IPS-18a (cell line): ENCODE measurements around the gene KCNAB1.

ENCODE experiments used
- H3K27ac ChIP-seq: one replicate; pipeline ENCODE4 v1.5.1; 2013; ENCODE audit warnings: low read length
- H3K27me3 ChIP-seq: one replicate; pipeline ENCODE4 v1.6.1; 2013; ENCODE audit warnings: mild to moderate bottlenecking, low read length; ENCODE audit not compliant: control insufficient read depth, insufficient read depth
- H3K36me3 ChIP-seq: one replicate; pipeline ENCODE4 v1.6.1; 2013; ENCODE audit warnings: low read depth, low read length; ENCODE audit not compliant: control insufficient read depth
- H3K4me1 ChIP-seq: one replicate; pipeline ENCODE4 v1.6.1; 2013; ENCODE audit warnings: low read depth, low read length; ENCODE audit not compliant: control insufficient read depth
- H3K4me3 ChIP-seq: one replicate; pipeline ENCODE4 v1.5.1; 2013; ENCODE audit warnings: low read length
- H3K9ac ChIP-seq: one replicate; pipeline ENCODE4 v1.6.1; 2013; ENCODE audit warnings: mild to moderate bottlenecking, low read length, moderate library complexity
- H3K9me3 ChIP-seq: one replicate; pipeline ENCODE4 v1.6.1; 2013; ENCODE audit warnings: low read depth, low read length; ENCODE audit not compliant: control insufficient read depth

The KCNAB1 gene

DNA sequence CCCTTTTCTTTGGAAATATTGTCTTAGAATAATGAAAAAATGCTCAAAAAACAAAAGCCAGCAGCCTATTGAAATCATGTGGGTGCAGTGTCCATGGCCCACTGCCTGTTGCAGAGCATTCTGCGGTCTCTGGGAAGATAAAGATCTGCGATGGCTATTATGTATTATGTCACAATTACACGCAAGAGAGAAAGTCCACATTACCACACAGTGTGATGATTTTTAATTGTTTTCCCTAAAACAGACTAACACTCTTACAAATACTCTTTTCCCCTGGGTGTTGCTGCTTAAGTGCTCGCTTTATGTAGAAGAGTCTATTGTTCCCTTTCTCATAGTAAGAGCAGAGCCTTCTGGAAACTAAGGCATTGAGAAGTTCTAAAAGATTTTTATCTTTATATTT is 402.3 kb downstream of the KCNAB1 start:
- H3K27ac ChIP-seq = no peak overlapping the region

DNA sequence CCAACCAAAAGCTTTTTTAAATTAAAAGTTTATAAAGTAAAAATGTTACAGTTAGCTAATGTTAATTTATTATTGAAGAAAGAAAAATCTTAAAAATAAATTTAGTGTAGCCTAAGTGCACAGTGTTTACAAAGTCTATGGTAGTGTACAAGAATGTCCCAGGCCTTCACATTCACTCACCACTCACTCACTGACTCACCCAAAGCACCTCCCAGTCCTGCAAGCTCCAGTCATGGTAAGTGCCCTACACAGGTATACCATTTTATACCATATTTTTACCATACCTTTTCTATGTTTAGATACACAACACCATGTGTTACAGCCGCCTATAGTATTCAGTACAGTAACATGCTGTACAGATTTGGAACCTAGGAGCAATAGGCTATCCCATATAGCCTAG is 405.4 kb downstream of the KCNAB1 start:
- H3K9me3 ChIP-seq = no peaks in the 10 kb centered on the region
- peaks cover 7% of the 10 kb centered on the region for H3K4me1 ChIP-seq
- H3K27me3 ChIP-seq = no peaks in the 10 kb centered on the region
- H3K9ac ChIP-seq = no peak overlapping the region
- no peak overlapping the region for H3K4me3 ChIP-seq
- H3K27ac ChIP-seq = no peak overlapping the region
- no peaks in the 10 kb centered on the region for H3K36me3 ChIP-seq

More for the DNA sequence above, 402.3 kb downstream of the KCNAB1 start:
- Histone ChIP-seq H3K36me3 (no peaks in the 10 kb centered on the region), H3K9me3 (no peaks in the 10 kb centered on the region), H3K27me3 (no peaks in the 10 kb centered on the region), H3K4me3 (no peak overlapping the region), H3K9ac (no peak overlapping the region), H3K4me1 (peaks cover 7% of the 10 kb centered on the region)

GRCh38 chr3:156527060-156527459 is 406.7 kb downstream of the KCNAB1 start:
- H3K36me3 ChIP-seq = no peaks in the 10 kb centered on the region
- no peaks in the 10 kb centered on the region for H3K9me3 ChIP-seq
- H3K4me1 ChIP-seq = peaks cover 7% of the 10 kb centered on the region
- no peak overlapping the region for H3K9ac ChIP-seq
- no peak overlapping the region for H3K4me3 ChIP-seq
- no peak overlapping the region for H3K27ac ChIP-seq
- no peaks in the 10 kb centered on the region for H3K27me3 ChIP-seq

DNA sequence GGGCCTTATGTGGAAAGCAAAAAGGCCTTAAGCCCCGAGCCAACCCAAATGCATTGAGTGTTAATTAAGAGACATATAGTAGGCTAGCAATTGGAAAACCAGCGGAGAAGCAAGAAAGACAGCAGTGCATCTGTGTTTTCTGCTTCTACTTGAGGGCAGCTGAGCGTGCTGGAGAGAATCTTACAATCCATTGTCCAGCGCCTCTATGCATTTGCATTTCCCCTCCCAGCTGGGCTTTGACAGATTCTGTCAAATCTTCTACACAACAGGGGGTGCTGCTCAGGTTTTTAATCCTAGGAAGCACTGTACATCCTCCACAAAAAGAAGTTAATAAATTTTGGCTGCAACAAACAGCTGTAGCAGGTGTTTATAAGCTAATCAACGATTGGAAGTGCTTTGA is 410.6 kb downstream of the KCNAB1 start:
- Histone ChIP-seq H3K36me3 (no peaks in the 10 kb centered on the region), H3K27me3 (no peaks in the 10 kb centered on the region), H3K9ac (no peak overlapping the region), H3K9me3 (no peaks in the 10 kb centered on the region), H3K27ac (no peak overlapping the region), H3K4me1 (peaks cover 8% of the 10 kb centered on the region), H3K4me3 (no peak overlapping the region)

GRCh38 chr3:156532730-156533129 is 412.4 kb downstream of the KCNAB1 start:
- no peak overlapping the region for H3K4me3 ChIP-seq
- no peaks in the 10 kb centered on the region for H3K27me3 ChIP-seq
- peaks cover under 1% of the 10 kb centered on the region for H3K36me3 ChIP-seq
- peaks cover 8% of the 10 kb centered on the region for H3K4me1 ChIP-seq
- no peak overlapping the region for H3K9ac ChIP-seq
- H3K9me3 ChIP-seq = no peaks in the 10 kb centered on the region
- no peak overlapping the region for H3K27ac ChIP-seq

DNA sequence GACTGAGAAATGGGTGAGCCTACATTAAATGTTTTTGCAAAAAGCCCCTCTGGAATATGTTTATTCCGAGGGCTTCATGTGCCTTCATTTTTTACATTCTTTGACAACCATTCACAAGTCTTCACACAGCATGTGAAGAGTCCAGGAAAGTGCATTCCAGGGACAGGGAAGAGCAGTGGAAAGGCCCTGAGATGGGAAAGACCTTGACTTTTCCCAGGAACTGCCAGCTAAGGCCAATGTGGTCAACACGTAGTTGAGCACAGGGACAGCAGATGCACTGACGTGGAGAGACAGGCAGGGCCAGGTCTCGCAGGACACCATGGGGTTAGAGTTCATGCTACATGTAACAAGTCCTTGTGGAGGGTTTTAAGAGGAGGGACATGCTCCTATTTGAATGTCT is 412.8 kb downstream of the KCNAB1 start:
- Histone ChIP-seq H3K27ac (no peak overlapping the region), H3K4me3 (no peak overlapping the region), H3K9ac (no peak overlapping the region), H3K4me1 (peaks cover 8% of the 10 kb centered on the region), H3K27me3 (no peaks in the 10 kb centered on the region), H3K9me3 (no peaks in the 10 kb centered on the region), H3K36me3 (peaks cover 4% of the 10 kb centered on the region)

GRCh38 chr3:156535162-156535627 is 414.8 kb downstream of the KCNAB1 start:
- no peak overlapping the region for H3K9ac ChIP-seq
- H3K4me1 ChIP-seq = peaks cover 8% of the 10 kb centered on the region
- peaks cover 12% of the 10 kb centered on the region for H3K36me3 ChIP-seq
- no peaks in the 10 kb centered on the region for H3K27me3 ChIP-seq
- H3K4me3 ChIP-seq = no peak overlapping the region
- H3K9me3 ChIP-seq = no peaks in the 10 kb centered on the region
- H3K27ac ChIP-seq = no peak overlapping the region

- H3K9ac ChIP-seq = no peak overlapping the region
- no peak overlapping the region for H3K27ac ChIP-seq
- H3K36me3 ChIP-seq = peaks cover 15% of the 10 kb centered on the region
- no peak overlapping the region for H3K4me3 ChIP-seq
- no peaks in the 10 kb centered on the region for H3K9me3 ChIP-seq
- peaks cover 8% of the 10 kb centered on the region for H3K4me1 ChIP-seq
- H3K27me3 ChIP-seq = no peaks in the 10 kb centered on the region
These were observed 415.4 kb downstream of the KCNAB1 start for GRCh38 chr3:156535798-156536197.

DNA sequence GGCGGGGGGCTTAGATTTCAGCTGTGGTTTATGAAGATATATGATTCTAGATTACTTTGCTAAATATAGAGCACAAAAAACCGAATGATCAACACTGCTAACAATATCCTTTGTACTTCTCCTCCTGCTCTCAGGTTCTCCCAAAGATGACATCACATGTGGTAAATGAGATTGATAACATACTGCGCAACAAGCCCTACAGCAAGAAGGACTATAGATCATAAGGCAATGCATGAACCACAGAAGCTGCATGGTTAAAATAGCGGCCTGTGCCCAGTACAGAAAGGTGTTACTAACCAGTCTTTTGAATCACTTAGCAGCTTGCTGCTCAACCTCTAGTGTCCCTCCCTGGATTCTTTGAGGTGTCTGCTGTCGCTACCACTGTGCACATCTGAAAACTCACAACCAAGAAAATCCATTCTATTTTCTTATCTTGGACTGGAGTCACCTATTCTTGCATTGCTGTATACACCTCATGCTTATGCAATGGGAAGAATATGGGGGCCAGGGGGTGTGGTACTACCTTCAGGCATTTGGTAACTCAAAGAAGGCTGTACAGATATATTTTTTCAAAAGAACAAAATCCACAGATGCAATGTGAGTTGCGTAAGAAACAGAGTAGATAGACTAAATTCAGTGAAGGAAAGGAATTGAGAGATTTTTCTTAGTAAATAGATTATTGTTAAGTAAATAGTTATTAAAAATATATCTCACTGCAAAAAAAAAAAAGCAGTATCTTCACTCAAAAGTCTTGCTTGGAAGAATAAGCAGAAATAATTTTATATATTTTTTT is 416.3 kb downstream of the KCNAB1 start:
- Histone ChIP-seq H3K9ac (no peak overlapping the region), H3K4me3 (no peak overlapping the region), H3K4me1 (peaks cover 8% of the 10 kb centered on the region), H3K9me3 (no peaks in the 10 kb centered on the region), H3K36me3 (peaks cover 21% of the 10 kb centered on the region), H3K27me3 (no peaks in the 10 kb centered on the region), H3K27ac (no peak overlapping the region)

DNA sequence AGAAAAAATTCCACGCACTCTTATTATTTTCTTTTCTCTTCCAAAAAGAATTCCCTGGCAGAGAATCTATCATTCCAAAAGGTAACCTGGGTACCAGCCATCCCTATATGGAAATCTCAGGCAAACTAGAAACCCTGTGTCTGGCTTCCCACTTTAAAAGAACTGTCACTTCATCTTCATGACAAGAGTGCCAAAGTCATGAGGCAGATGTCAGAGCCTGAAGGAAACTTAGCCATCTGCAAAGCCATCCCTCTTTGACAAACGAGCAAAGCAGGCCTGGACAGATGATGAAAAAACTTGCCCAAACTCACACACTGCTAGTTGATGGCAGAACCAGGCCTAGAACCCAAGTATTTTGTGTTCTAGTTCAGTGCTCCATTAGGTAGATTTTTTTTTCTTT is 418.7 kb downstream of the KCNAB1 start:
- H3K4me1 ChIP-seq = peaks cover under 1% of the 10 kb centered on the region
- peaks cover 44% of the 10 kb centered on the region for H3K36me3 ChIP-seq
- H3K27ac ChIP-seq = no peak overlapping the region

GRCh38 chr3:156539802-156540201 is 419.4 kb downstream of the KCNAB1 start:
- no peak overlapping the region for H3K4me3 ChIP-seq
- no peak overlapping the region for H3K9ac ChIP-seq
- H3K9me3 ChIP-seq = no peaks in the 10 kb centered on the region
- H3K4me1 ChIP-seq = no peaks in the 10 kb centered on the region
- H3K36me3 ChIP-seq = peaks cover 51% of the 10 kb centered on the region
- no peaks in the 10 kb centered on the region for H3K27me3 ChIP-seq
- H3K27ac ChIP-seq = no peak overlapping the region

More for the DNA sequence above, 418.7 kb downstream of the KCNAB1 start:
- Histone ChIP-seq H3K27me3 (no peaks in the 10 kb centered on the region), H3K4me3 (no peak overlapping the region), H3K9me3 (no peaks in the 10 kb centered on the region), H3K9ac (no peak overlapping the region)
